ENCODE measurements around the gene SLC9C1.

- TF ChIP-seq CTCF (CRISPR knock-in tag; IDR thresholded peaks at IDR 0.05) (no peak), FOXP4 (CRISPR knock-in tag; IDR thresholded peaks at IDR 0.05) (no peak), PCBP1 (IDR thresholded peaks at IDR 0.05; ENCODE audit: borderline replicate concordance, low read depth, low read length) (no peak), ZNF597 (CRISPR knock-in tag; IDR thresholded peaks at IDR 0.05) (no peak)
Observed at GRCh38 chr3:112302881-112303763, 9.1 kb upstream of the SLC9C1 start.
